HepG2 (cell line): ENCODE measurements around the gene PAXIP1. TPM values are rescaled to one million over a fixed set of nuclear protein-coding genes. Genes with fewer than 3 reads are reported as not detected.

Source experiments
- HDAC2 ChIP-seq: sonication (generic); formaldehyde crosslinking; IDR thresholded peaks from 2 replicates; pipeline ENCODE4 v1.4.0; 2020; ENCODE audit warnings: missing genetic modification reagents
- HNF1B ChIP-seq: sonication (generic); formaldehyde crosslinking; IDR thresholded peaks from 2 replicates; pipeline ENCODE4 v1.5.1; 2020; ENCODE audit warnings: mild to moderate bottlenecking, moderate library complexity, missing genetic modification reagents
- IRF2 ChIP-seq: IDR thresholded peaks from 2 replicates; pipeline ENCODE4 v1.6.1; 2018; ENCODE audit warnings: missing genetic modification reagents, missing compliant biosample characterization
- IRX3 ChIP-seq: sonication (generic); formaldehyde crosslinking; IDR thresholded peaks from 2 replicates; pipeline ENCODE4 v1.8.1; 2023; ENCODE audit warnings: mild to moderate bottlenecking, low read depth, missing genetic modification reagents, borderline replicate concordance
- KLF15 ChIP-seq: sonication (generic); formaldehyde crosslinking; IDR thresholded peaks from 2 replicates; pipeline ENCODE4 v1.8.1; 2023; ENCODE audit warnings: borderline replicate concordance, mild to moderate bottlenecking, inconsistent platforms, missing genetic modification reagents, mixed read lengths
- MIER3 ChIP-seq: IDR thresholded peaks from 2 replicates; pipeline ENCODE4 v1.6.1; 2016; ENCODE audit warnings: missing compliant biosample characterization, borderline replicate concordance
- PAXIP1 ChIP-seq: sonication (generic); formaldehyde crosslinking; conservative IDR thresholded peaks from 2 replicates; pipeline ENCODE4 v1.4.0; 2020; ENCODE audit warnings: mild to moderate bottlenecking, missing genetic modification reagents, moderate library complexity
- PBX3 ChIP-seq: sonication (generic); formaldehyde crosslinking; IDR thresholded peaks from 2 replicates; pipeline ENCODE4 v1.8.1; 2023; ENCODE audit warnings: missing genetic modification reagents, inconsistent platforms, borderline replicate concordance
- SIN3A ChIP-seq: IDR thresholded peaks from 2 replicates; pipeline ENCODE4 v1.6.1; 2011; ENCODE audit warnings: low read depth, mild to moderate bottlenecking, control low read depth, low read length, borderline replicate concordance
- SIX1 ChIP-seq: sonication (generic); formaldehyde crosslinking; IDR thresholded peaks from 2 replicates; pipeline ENCODE4 v1.4.0; 2020; ENCODE audit warnings: missing genetic modification reagents, borderline replicate concordance
- SP1 ChIP-seq, 2 experiments: fragments of 450-650 bp in 1 of 2; sonication (generic) in 1 of 2; formaldehyde crosslinking in 1 of 2; IDR thresholded peaks; 2 replicates each; pipeline versions ENCODE4 v1.4.0 to v1.6.1; 2016 to 2020; ENCODE audit warnings: missing genetic modification reagents in 1 of 2
- TBL1XR1 ChIP-seq: fragments of 150-350 bp; IDR thresholded peaks from 2 replicates; pipeline ENCODE4 v1.6.1; 2014; ENCODE audit warnings: borderline replicate concordance, low read length; ENCODE audit not compliant: partially characterized antibody
- TOE1 ChIP-seq: sonication (generic); formaldehyde crosslinking; IDR thresholded peaks from 2 replicates; pipeline ENCODE4 v1.4.0; 2020; ENCODE audit warnings: mild to moderate bottlenecking, missing genetic modification reagents
- ZBTB20 ChIP-seq: sonication (generic); formaldehyde crosslinking; IDR thresholded peaks from 2 replicates; pipeline ENCODE4 v1.8.1; 2023; ENCODE audit warnings: missing genetic modification reagents, low read depth, mild to moderate bottlenecking, borderline replicate concordance
- ZNF326 ChIP-seq: sonication (generic); formaldehyde crosslinking; IDR thresholded peaks from 2 replicates; pipeline ENCODE4 v1.4.0; 2020; ENCODE audit warnings: missing genetic modification reagents, borderline replicate concordance
- ZNF441 ChIP-seq: sonication (generic); formaldehyde crosslinking; IDR thresholded peaks from 2 replicates; pipeline ENCODE4 v1.7.0; 2021; ENCODE audit warnings: missing genetic modification reagents, borderline replicate concordance
- ZNF547 ChIP-seq: sonication (generic); formaldehyde crosslinking; IDR thresholded peaks from 2 replicates; pipeline ENCODE4 v1.5.1; 2020; ENCODE audit warnings: mild to moderate bottlenecking, missing genetic modification reagents
- polyA plus RNA-seq, 8 experiments: library from polyadenylated mRNA; depleted of rRNA in 3 of 8; stranded (reverse) in 7 of 8; unstranded in 1 of 8; fragments of >200 nt; fragmentation: Illumina TruSeq in 4 of 8; extraction: Trizol in 4 of 8; gene quantifications; 2 replicates each; pipeline versions ENCODE4 v1.2.1 to v1.2.3, GENCODE V29; 2011 to 2016; ENCODE audit warnings: low read depth in 4 of 8, missing spikeins in 1 of 8, mixed read lengths in 1 of 8; ENCODE audit not compliant: insufficient read depth in 1 of 8
- total RNA-seq, 5 experiments: library from RNA; depleted of rRNA; stranded (reverse); fragments of >200 nt; fragmentation: Illumina TruSeq; extraction: Trizol; gene quantifications; 2 replicates each; pipeline ENCODE4 v1.2.3, GENCODE V29; 2016; ENCODE audit warnings: low read depth in 1 of 5

PAXIP1 gene
- total and polyA plus RNA-seq, 2 of the 13 experiments (the other 11 are each of a cell fraction or from before 2014, with no cell fraction given): 11.6 to 16.2 TPM

- TF ChIP-seq PAXIP1 (CRISPR knock-in tag) (peak; percentile 73; the same call in 1 of the 2 replicates), ZNF547 (CRISPR knock-in tag) (peak; percentile 70; the same call in 1 of the 2 replicates), SIX1 (CRISPR knock-in tag) (0 out of 2 replicates have a peak, but pooled peaks have one; percentile 53), HNF1B (CRISPR knock-in tag) (peak; percentile 80), SP1 (IDR thresholded peaks at IDR 0.05) (no peak), SP1 (CRISPR knock-in tag; IDR thresholded peaks at IDR 0.05) (peak; percentile 45; the same call in 1 of the 2 replicates), ZBTB20 (CRISPR knock-in tag) (peak; percentile 87; the same call in 1 of the 2 replicates), SIN3A (peak; percentile 20; the same call in 1 of the 2 replicates), PBX3 (no peak), IRX3 (CRISPR knock-in tag) (no peak), HDAC2 (CRISPR knock-in tag) (peak; percentile 80), ZNF326 (no peak), MIER3 (CRISPR knock-in tag) (peak; percentile 67; the same call in 1 of the 2 replicates), IRF2 (CRISPR knock-in tag) (peak; percentile 86), TBL1XR1 (peak; percentile 75), ZNF441 (CRISPR knock-in tag) (peak; percentile 86; the same call in 1 of the 2 replicates), TOE1 (CRISPR knock-in tag) (peak; percentile 81; the same call in 1 of the 2 replicates), KLF15 (CRISPR knock-in tag) (no peak)
Measured at GRCh38 chr7:154913638-154914307, 89.2 kb downstream of the PAXIP1 start (continued).
